Measurements from ENCODE around the gene NDUFS3. TPM values are rescaled to one million over a fixed set of nuclear protein-coding genes. Genes with fewer than 3 reads are reported as not detected.
A peak's percentile ranks its signal among the peaks of the same experiment; 100 is the strongest.
"Not testable (repeated sequence)": the region's sequence is repeated elsewhere in the genome, so short reads cannot be mapped to it uniquely, and the experiment has no call there.

The NDUFS3 gene
- total RNA-seq, 3 donors from 2014 or later (not counting 1 experiment from before 2014, with no cell fraction given): 114 to 138 (median 115) TPM

DNA sequence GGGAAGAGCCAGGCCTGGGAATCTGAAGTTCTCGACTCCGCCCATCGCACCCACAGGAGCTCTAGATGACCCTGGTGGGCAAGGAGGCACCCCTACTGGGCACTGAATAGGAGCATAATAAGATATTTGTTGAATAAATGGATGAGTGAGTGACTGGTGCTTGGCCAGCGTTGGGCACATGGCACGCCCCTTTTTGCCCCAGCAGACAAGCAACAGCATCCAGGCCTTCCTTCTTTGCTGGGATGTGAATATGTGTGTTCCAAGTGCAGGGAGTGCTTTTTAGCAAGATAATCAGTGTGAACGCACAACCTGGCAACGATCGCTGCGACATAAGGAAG lies 25.5 kb upstream of the NDUFS3 start:
- Histone ChIP-seq H3K9me3 (ENCODE audit: control insufficient read depth, insufficient read depth, low read length) (no peaks in the 10 kb centered on the region), H3K4me1 (ENCODE audit: control insufficient read depth, insufficient read depth, low read length) (peaks cover 26% of the 10 kb centered on the region), H3K36me3 (ENCODE audit: control insufficient read depth, insufficient read depth, low read length) (no peaks in the 10 kb centered on the region), H3K27me3 (ENCODE audit: control insufficient read depth, insufficient read depth, low read length) (no peaks in the 10 kb centered on the region), H3K27ac (ENCODE audit: low read length) (peak overlapping the region; percentile 58), H3K4me3 (ENCODE audit: low read length) (peak overlapping the region; percentile 37)
- WGBS (ENCODE audit: insufficient coverage): 23% methylated on average over 9 of the region's 9 CpGs
- intact Hi-C loops (cut with micrococcal nuclease): loop anchor here (5.0 kb wide), 1 partner anchor 36 kb away; no protein-coding TSS in a partner anchor
- TF ChIP-seq, protein P1, sequence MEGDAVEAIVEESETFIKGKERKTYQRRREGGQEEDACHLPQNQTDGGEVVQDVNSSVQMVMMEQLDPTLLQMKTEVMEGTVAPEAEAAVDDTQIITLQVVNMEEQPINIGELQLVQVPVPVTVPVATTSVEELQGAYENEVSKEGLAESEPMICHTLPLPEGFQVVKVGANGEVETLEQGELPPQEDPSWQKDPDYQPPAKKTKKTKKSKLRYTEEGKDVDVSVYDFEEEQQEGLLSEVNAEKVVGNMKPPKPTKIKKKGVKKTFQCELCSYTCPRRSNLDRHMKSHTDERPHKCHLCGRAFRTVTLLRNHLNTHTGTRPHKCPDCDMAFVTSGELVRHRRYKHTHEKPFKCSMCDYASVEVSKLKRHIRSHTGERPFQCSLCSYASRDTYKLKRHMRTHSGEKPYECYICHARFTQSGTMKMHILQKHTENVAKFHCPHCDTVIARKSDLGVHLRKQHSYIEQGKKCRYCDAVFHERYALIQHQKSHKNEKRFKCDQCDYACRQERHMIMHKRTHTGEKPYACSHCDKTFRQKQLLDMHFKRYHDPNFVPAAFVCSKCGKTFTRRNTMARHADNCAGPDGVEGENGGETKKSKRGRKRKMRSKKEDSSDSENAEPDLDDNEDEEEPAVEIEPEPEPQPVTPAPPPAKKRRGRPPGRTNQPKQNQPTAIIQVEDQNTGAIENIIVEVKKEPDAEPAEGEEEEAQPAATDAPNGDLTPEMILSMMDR (IDR thresholded peaks at IDR 0.05): no peak
- H3K4me1 Mint-ChIP-seq: peaks cover 28 to 37% of the 10 kb centered on the region in 2 donors
- H3K9me3 Mint-ChIP-seq: no peaks in the 10 kb centered on the region
- peak; percentile 17 to 38 (median 24) for ATAC-seq
- H3K36me3 Mint-ChIP-seq: no peaks in the 10 kb centered on the region
- DNase-seq: no peak
- peak overlapping the region; percentile 97 for H3K4me3 Mint-ChIP-seq
- H3K27me3 Mint-ChIP-seq (ENCODE audit: low read depth in 2 of 2): no peaks in the 10 kb centered on the region
- peak overlapping the region; percentile 91 to 97 for H3K27ac Mint-ChIP-seq

DNA sequence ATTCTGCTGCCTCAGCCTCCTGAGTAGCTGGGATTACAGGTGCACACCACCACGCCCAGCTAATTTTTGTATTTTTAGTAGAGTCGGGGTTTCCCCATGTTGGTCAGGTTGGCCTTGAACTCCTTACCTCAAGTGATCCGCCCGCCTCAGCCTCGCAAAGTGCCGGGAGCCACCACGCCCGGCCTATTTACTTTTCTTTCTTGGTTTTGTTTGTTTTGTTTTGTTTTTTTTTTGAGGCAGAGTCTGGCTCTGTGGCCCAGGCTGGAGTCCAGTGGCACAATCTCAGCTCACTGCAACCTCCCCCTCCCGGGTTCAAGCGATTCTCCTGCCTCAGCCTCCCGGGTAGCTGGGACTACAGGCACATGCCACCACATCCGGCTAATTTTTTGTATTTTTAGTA lies 21.9 kb upstream of the NDUFS3 start:
- H3K27ac Mint-ChIP-seq; ATAC-seq; H3K9me3 Mint-ChIP-seq; H3K27me3 ChIP-seq (ENCODE audit: control insufficient read depth, insufficient read depth, low read length); H3K4me3 ChIP-seq (ENCODE audit: low read length); H3K9me3 ChIP-seq (ENCODE audit: control insufficient read depth, insufficient read depth, low read length); DNase-seq; H3K27me3 Mint-ChIP-seq (ENCODE audit: low read depth in 2 of 2); H3K4me3 Mint-ChIP-seq; H3K27ac ChIP-seq (ENCODE audit: low read length); intact Hi-C loops (cut with micrococcal nuclease); H3K36me3 Mint-ChIP-seq; H3K36me3 ChIP-seq (ENCODE audit: control insufficient read depth, insufficient read depth, low read length): not testable (repeated sequence)
- peaks cover 11% of the 10 kb centered on the region for H3K4me1 ChIP-seq (ENCODE audit: control insufficient read depth, insufficient read depth, low read length)
- WGBS (ENCODE audit: insufficient coverage): 96% methylated on average over 10 of the region's 12 CpGs
- H3K4me1 Mint-ChIP-seq: peaks cover 12 to 13% of the 10 kb centered on the region in 2 donors

DNA sequence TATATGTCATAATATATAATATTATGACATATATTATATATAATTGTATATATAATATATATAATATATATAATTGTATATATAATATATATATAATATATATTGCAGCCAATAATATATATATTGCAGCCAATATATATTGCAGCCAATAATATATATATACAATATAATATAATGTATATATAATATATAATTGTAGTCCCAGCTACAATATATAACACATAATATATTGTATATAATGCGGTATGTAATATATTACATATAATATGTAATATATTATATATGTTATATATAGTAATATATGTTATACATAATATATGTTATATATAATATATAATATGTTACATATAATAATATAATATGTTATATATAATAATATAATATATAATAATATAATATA lies 20.2 kb upstream of the NDUFS3 start:
- Histone ChIP-seq H3K4me1 (ENCODE audit: control insufficient read depth, insufficient read depth, low read length) (no peaks in the 10 kb centered on the region), H3K36me3 (ENCODE audit: control insufficient read depth, insufficient read depth, low read length) (no peaks in the 10 kb centered on the region), H3K27me3 (ENCODE audit: control insufficient read depth, insufficient read depth, low read length) (no peaks in the 10 kb centered on the region), H3K9me3 (ENCODE audit: control insufficient read depth, insufficient read depth, low read length) (no peaks in the 10 kb centered on the region), H3K27ac (ENCODE audit: low read length) (no peak overlapping the region), H3K4me3 (ENCODE audit: low read length) (no peak overlapping the region)
- intact Hi-C loops (cut with micrococcal nuclease): no loop called here
- DNase-seq: no peak
- WGBS (ENCODE audit: insufficient coverage): no CpG with 5 or more reads among the region's 1 CpG
- no peaks in the 10 kb centered on the region for H3K36me3 Mint-ChIP-seq
- H3K4me3 Mint-ChIP-seq: no peak overlapping the region
- TF ChIP-seq, protein P1 (IDR thresholded peaks at IDR 0.05): no peak
- ATAC-seq: no peak
- no peaks in the 10 kb centered on the region for H3K27me3 Mint-ChIP-seq (ENCODE audit: low read depth in 2 of 2)
- no peaks in the 10 kb centered on the region for H3K9me3 Mint-ChIP-seq
- no peaks in the 10 kb centered on the region for H3K4me1 Mint-ChIP-seq
- H3K27ac Mint-ChIP-seq: no peak overlapping the region

DNA sequence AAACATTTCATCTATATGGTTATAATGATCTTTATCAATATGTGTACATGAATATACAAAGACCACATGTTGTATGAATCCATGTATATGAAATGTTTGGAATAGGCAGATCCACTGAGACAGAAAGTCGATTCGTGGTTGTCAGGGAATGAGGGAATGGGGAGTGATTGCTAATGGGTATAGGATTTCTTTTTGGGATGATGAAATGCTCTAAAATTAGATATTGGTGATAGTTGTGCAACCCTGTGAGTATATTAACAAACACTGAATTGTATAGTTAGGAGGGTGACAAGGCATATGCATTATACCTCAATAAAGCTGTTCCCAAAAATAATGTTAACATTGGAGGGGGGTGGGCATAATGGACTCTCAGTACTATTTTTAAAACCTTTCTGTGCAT lies 18.4 kb upstream of the NDUFS3 start:
- 97% methylated on average over 2 of the region's 2 CpGs for WGBS (ENCODE audit: insufficient coverage)

DNA sequence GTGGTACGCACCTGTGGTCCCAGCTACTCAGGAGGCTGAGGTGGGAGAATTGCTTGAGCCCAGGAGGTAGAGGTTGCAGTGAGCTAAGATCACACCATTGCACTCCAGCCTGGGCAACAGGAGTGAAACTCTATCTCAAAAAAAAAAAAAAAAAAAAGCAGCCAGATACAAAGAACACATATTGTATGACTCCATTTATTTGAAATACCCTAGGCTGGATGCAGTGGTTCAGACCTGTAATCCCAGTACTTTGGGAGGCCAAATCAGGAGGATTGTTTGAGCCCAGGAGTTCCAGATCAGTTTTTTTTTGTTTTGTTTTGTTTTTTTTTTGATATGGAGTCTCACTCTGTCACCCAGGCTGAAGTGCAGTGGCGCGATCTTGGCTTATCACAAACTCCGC lies 16.5 kb upstream of the NDUFS3 start:
- WGBS (ENCODE audit: insufficient coverage): 94% methylated on average over 4 of the region's 4 CpGs
- H3K4me3 Mint-ChIP-seq: not testable (repeated sequence)

More for the DNA sequence above, 18.4 kb upstream of the NDUFS3 start:
- Histone ChIP-seq H3K27me3 (ENCODE audit: control insufficient read depth, insufficient read depth, low read length) (no peaks in the 10 kb centered on the region), H3K36me3 (ENCODE audit: control insufficient read depth, insufficient read depth, low read length) (no peaks in the 10 kb centered on the region), H3K4me3 (ENCODE audit: low read length) (no peak overlapping the region), H3K4me1 (ENCODE audit: control insufficient read depth, insufficient read depth, low read length) (peaks cover 10% of the 10 kb centered on the region), H3K27ac (ENCODE audit: low read length) (no peak overlapping the region), H3K9me3 (ENCODE audit: control insufficient read depth, insufficient read depth, low read length) (no peaks in the 10 kb centered on the region)
- Mint-ChIP-seq H3K9me3 (no peaks in the 10 kb centered on the region), H3K27me3 (ENCODE audit: low read depth in 2 of 2) (no peaks in the 10 kb centered on the region), H3K4me3 (no peak overlapping the region), H3K36me3 (no peaks in the 10 kb centered on the region), H3K4me1 (peaks cover 5 to 8% of the 10 kb centered on the region in 2 donors), H3K27ac (no peak overlapping the region)
- ATAC-seq: no peak
- no peak for DNase-seq
- TF ChIP-seq, protein P1 (IDR thresholded peaks at IDR 0.05): no peak
- intact Hi-C loops (cut with micrococcal nuclease): no loop called here

DNA sequence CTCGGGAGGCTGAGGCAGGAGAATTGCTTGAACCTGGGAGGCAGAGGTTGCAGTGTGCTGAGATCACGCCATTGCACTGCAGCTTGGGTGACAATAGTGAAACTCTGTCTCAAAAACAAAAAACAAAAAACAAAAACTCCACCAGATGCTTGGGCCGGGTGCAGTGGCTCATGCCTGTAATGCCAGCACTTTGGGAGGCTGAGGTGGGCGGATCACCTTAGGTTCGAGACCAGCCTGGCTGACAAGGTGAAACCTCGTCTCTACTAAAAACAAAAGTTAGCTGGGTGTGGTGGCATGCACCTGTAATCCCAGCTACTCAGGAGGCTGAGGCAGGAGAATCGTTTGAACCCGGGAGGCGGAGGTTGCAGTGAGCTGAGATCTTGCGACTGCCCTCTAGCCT lies 14.5 kb upstream of the NDUFS3 start:
- H3K9me3 ChIP-seq (ENCODE audit: control insufficient read depth, insufficient read depth, low read length); H3K36me3 Mint-ChIP-seq; H3K4me3 Mint-ChIP-seq; DNase-seq; H3K27me3 ChIP-seq (ENCODE audit: control insufficient read depth, insufficient read depth, low read length); intact Hi-C loops (cut with micrococcal nuclease); H3K9me3 Mint-ChIP-seq; ATAC-seq; H3K4me3 ChIP-seq (ENCODE audit: low read length); H3K27ac ChIP-seq (ENCODE audit: low read length); H3K36me3 ChIP-seq (ENCODE audit: control insufficient read depth, insufficient read depth, low read length); H3K27me3 Mint-ChIP-seq (ENCODE audit: low read depth in 2 of 2): not testable (repeated sequence)
- Mint-ChIP-seq H3K4me1 (peaks cover 10 to 19% of the 10 kb centered on the region in 2 donors), H3K27ac (peak overlapping the region in 1 of 2 donors; percentile 91)
- H3K4me1 ChIP-seq (ENCODE audit: control insufficient read depth, insufficient read depth, low read length): peaks cover 19% of the 10 kb centered on the region
- WGBS (ENCODE audit: insufficient coverage): 95% methylated on average over 10 of the region's 10 CpGs

More for the DNA sequence above, 16.5 kb upstream of the NDUFS3 start:
- ATAC-seq; H3K4me3 ChIP-seq (ENCODE audit: low read length); H3K27ac ChIP-seq (ENCODE audit: low read length); H3K27ac Mint-ChIP-seq; H3K36me3 ChIP-seq (ENCODE audit: control insufficient read depth, insufficient read depth, low read length); H3K9me3 Mint-ChIP-seq; intact Hi-C loops (cut with micrococcal nuclease); H3K9me3 ChIP-seq (ENCODE audit: control insufficient read depth, insufficient read depth, low read length); H3K27me3 ChIP-seq (ENCODE audit: control insufficient read depth, insufficient read depth, low read length); H3K27me3 Mint-ChIP-seq (ENCODE audit: low read depth in 2 of 2); DNase-seq; H3K36me3 Mint-ChIP-seq: not testable (repeated sequence)
- H3K4me1 ChIP-seq (ENCODE audit: control insufficient read depth, insufficient read depth, low read length): peaks cover 19% of the 10 kb centered on the region
- H3K4me1 Mint-ChIP-seq: peaks cover 10 to 19% of the 10 kb centered on the region in 2 donors

Data from natural killer cell (primary cell).